GM19035 (cell line): ENCODE results near the gene NDRG2.

Experiments used
- ATAC-seq: cut with Tn5 transposase; IDR thresholded peaks from one replicate; pipeline ENCODE4 v1.9.1; 2021; ENCODE audit not compliant: unreplicated experiment

Gene NDRG2

GRCh38 chr14:20978687-20979086 is 46.2 kb downstream of the NDRG2 start:
- ATAC-seq, result no peak

- no peak for ATAC-seq
Observed at GRCh38 chr14:20976291-20976690, 48.6 kb downstream of the NDRG2 start.

- ATAC-seq, result no peak
Observed at GRCh38 chr14:20973501-20973900, 51.4 kb downstream of the NDRG2 start.

GRCh38 chr14:20971705-20972021 is 53.2 kb downstream of the NDRG2 start:
- ATAC-seq, result peak; percentile 21

- peak; percentile 94 for ATAC-seq
Observed at GRCh38 chr14:20970983-20971704, 53.7 kb downstream of the NDRG2 start.

GRCh38 chr14:20970647-20970982 is 54.2 kb downstream of the NDRG2 start:
- peak; percentile 14 for ATAC-seq

- no peak for ATAC-seq
Observed at GRCh38 chr14:20969336-20969735, 55.5 kb downstream of the NDRG2 start.
